Stimulated activated CD4-positive, alpha-beta T cell treated with anti-CD3 and anti-CD28 coated beads, TNF-alpha, amount 100 ng/mL, for 1 hour (primary cell): ENCODE results near the gene ZBTB26.
A peak's percentile ranks its signal among the peaks of the same experiment; 100 is the strongest.
"Not testable (repeated sequence)": the region's sequence is repeated elsewhere in the genome, so short reads cannot be mapped to it uniquely, and the experiment has no call there.

Source experiments
- DNase-seq, 3 donors: peaks; one replicate each; pipeline ENCODE4 v3.0.0-alpha.2; 2020; ENCODE audit warnings: low read depth in 3 of 3, low spot score in 1 of 3

ZBTB26 gene

GRCh38 chr9:122929796-122930354 is 1.4 kb downstream of the ZBTB26 start:
- DNase-seq = no peak

GRCh38 chr9:122923947-122924346 is 7.4 kb downstream of the ZBTB26 start:
- no peak for DNase-seq

GRCh38 chr9:122922713-122923112 is 8.6 kb downstream of the ZBTB26 start:
- DNase-seq = no peak

- no peak for DNase-seq
Measured at GRCh38 chr9:122918310-122918709, 13.0 kb downstream of the ZBTB26 start.

GRCh38 chr9:122912964-122913673 is 18.2 kb downstream of the ZBTB26 start, which contains the start of gene ZBTB6:
ZBTB6 (minus strand) TSS chr9:122913323; CDS start chr9:122912072, 1,251 bp downstream.
- peak; percentile 29 to 43 (median 32) for DNase-seq

GRCh38 chr9:122912671-122912963 is 18.7 kb downstream of the ZBTB26 start:
- DNase-seq = no peak

- not testable (repeated sequence) for DNase-seq
Measured at GRCh38 chr9:122906122-122906521, 25.2 kb downstream of the ZBTB26 start.

GRCh38 chr9:122904823-122905710 is 26.2 kb downstream of the ZBTB26 start, which contains the start of gene RC3H2:
RC3H2 (minus strand) TSS chr9:122905359; CDS start chr9:122897509, 7,850 bp downstream.
- DNase-seq = peak; percentile 85 to 95 (median 91)

- no peak for DNase-seq
Measured at GRCh38 chr9:122904466-122904822, 26.9 kb downstream of the ZBTB26 start.

- no peak for DNase-seq
Measured at GRCh38 chr9:122900791-122901190, 30.5 kb downstream of the ZBTB26 start.

GRCh38 chr9:122897969-122898368 is 33.3 kb downstream of the ZBTB26 start:
- no peak for DNase-seq

GRCh38 chr9:122888480-122888879 is 42.8 kb downstream of the ZBTB26 start:
- DNase-seq = no peak

- DNase-seq = no peak
Measured at GRCh38 chr9:122883125-122883524, 48.2 kb downstream of the ZBTB26 start.

- DNase-seq = no peak
Measured at GRCh38 chr9:122879443-122879842, 51.9 kb downstream of the ZBTB26 start.

- no peak for DNase-seq
Measured at GRCh38 chr9:122875523-122875922, 55.8 kb downstream of the ZBTB26 start.

GRCh38 chr9:122867276-122867675 is 64.0 kb downstream of the ZBTB26 start:
- DNase-seq = not testable (repeated sequence)

- no peak for DNase-seq
Measured at GRCh38 chr9:122866079-122866478, 65.2 kb downstream of the ZBTB26 start.
